ENCODE results near the gene RAB5A. TPM values are rescaled to one million over a fixed set of nuclear protein-coding genes. Genes with fewer than 3 reads are reported as not detected.

Gene RAB5A
- total RNA-seq, 1 experiment from 2014 or later: 75.4 TPM

DNA sequence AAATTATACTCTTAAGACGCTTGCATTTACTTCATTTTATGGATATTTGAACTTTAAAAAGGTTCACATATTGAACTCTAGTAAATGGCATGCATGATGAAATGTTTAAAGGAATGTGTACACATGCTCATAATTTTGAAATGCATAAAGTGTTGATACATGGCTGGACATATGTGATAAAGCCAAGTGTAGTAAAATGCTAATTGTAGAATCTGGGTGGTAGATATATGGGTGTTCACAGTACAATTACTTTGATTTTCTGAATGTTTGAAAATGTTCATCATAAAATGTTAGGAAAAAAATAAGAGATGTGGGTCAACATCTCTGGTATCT lies 8.6 kb upstream of the RAB5A start:
- TF ChIP-seq, protein P1, sequence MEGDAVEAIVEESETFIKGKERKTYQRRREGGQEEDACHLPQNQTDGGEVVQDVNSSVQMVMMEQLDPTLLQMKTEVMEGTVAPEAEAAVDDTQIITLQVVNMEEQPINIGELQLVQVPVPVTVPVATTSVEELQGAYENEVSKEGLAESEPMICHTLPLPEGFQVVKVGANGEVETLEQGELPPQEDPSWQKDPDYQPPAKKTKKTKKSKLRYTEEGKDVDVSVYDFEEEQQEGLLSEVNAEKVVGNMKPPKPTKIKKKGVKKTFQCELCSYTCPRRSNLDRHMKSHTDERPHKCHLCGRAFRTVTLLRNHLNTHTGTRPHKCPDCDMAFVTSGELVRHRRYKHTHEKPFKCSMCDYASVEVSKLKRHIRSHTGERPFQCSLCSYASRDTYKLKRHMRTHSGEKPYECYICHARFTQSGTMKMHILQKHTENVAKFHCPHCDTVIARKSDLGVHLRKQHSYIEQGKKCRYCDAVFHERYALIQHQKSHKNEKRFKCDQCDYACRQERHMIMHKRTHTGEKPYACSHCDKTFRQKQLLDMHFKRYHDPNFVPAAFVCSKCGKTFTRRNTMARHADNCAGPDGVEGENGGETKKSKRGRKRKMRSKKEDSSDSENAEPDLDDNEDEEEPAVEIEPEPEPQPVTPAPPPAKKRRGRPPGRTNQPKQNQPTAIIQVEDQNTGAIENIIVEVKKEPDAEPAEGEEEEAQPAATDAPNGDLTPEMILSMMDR (IDR thresholded peaks at IDR 0.05; ENCODE audit: unreplicated experiment): no peak
- intact Hi-C loops (cut with micrococcal nuclease; ENCODE audit: unreplicated experiment): no loop called here
- H3K36me3 Mint-ChIP-seq (ENCODE audit: insufficient read depth, unreplicated experiment): no peaks in the 10 kb centered on the region
- CTCF ChIA-PET: no interaction called here
- BruUV-seq (replicated peaks): no TSS peak
- no peak overlapping the region for H3K4me3 Mint-ChIP-seq (ENCODE audit: low read depth, unreplicated experiment)
- H3K27ac Mint-ChIP-seq (ENCODE audit: unreplicated experiment): no peak overlapping the region
- DNase-seq: no peak
- H3K4me1 Mint-ChIP-seq (ENCODE audit: low read depth, unreplicated experiment): peaks cover 24% of the 10 kb centered on the region
- no peaks in the 10 kb centered on the region for H3K27me3 Mint-ChIP-seq (ENCODE audit: unreplicated experiment)
- H3K9me3 Mint-ChIP-seq (ENCODE audit: low read depth, unreplicated experiment): no peaks in the 10 kb centered on the region

DNA sequence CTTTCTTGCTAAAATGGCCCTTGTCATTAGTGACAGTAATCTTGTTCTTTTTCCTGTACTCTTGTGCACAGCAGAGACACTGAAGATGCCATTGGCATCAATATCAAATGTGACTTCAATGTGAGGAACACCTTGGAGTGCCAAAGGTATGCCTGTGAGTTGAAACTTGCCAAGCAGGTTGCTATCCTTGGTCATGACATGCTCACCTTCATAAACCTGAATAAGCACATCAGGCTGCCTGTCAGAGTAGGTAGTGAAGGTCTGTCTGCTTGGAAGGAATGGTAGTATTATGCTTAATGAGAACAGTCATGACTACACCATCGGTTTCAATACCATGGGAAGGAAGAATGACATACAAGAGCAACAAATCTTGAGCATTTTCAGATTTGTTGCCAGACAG lies 6.3 kb upstream of the RAB5A start:
- Mint-ChIP-seq H3K4me1 (ENCODE audit: low read depth, unreplicated experiment) (peaks cover 29% of the 10 kb centered on the region), H3K36me3 (ENCODE audit: insufficient read depth, unreplicated experiment) (peaks cover 7% of the 10 kb centered on the region), H3K27me3 (ENCODE audit: unreplicated experiment) (no peaks in the 10 kb centered on the region), H3K4me3 (ENCODE audit: low read depth, unreplicated experiment) (no peak overlapping the region), H3K9me3 (ENCODE audit: low read depth, unreplicated experiment) (no peaks in the 10 kb centered on the region), H3K27ac (ENCODE audit: unreplicated experiment) (no peak overlapping the region)
- intact Hi-C loops (cut with micrococcal nuclease; ENCODE audit: unreplicated experiment): loop anchor here (10.0 kb wide), 1 partner anchor 244 kb away; the partner anchor contains the start of gene SGO1
- DNase-seq: no peak
- BruUV-seq (replicated peaks): no TSS peak
- CTCF ChIA-PET: no interaction called here
- TF ChIP-seq, protein P1 (IDR thresholded peaks at IDR 0.05; ENCODE audit: unreplicated experiment): no peak

DNA sequence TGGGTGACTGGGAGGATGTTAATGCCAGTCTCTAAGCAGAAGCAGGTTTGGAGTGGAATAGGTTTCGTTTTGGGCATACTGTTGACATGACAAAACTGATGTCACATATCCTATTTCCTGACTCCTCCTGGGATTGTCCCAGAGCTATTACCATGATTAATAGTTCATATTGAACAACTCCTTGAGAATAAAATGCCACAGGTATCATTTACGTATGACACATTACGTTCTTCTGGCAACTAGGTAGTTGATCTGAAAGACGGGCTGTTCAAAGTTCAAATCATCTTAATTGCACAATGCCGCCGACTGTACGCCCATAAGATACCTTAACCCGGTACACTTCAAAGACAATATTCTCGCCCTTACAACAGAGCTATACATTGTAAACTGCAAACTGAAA lies 1.4 kb upstream of the RAB5A start:
- Mint-ChIP-seq H3K4me1 (ENCODE audit: low read depth, unreplicated experiment) (peaks cover 13% of the 10 kb centered on the region), H3K9me3 (ENCODE audit: low read depth, unreplicated experiment) (no peaks in the 10 kb centered on the region), H3K27ac (ENCODE audit: unreplicated experiment) (peak overlapping the region; percentile 72), H3K36me3 (ENCODE audit: insufficient read depth, unreplicated experiment) (peaks cover 49% of the 10 kb centered on the region), H3K4me3 (ENCODE audit: low read depth, unreplicated experiment) (peak overlapping the region; percentile 77), H3K27me3 (ENCODE audit: unreplicated experiment) (no peaks in the 10 kb centered on the region)
- TF ChIP-seq, protein P1 (IDR thresholded peaks at IDR 0.05; ENCODE audit: unreplicated experiment): no peak
- DNase-seq: no peak
- BruUV-seq (replicated peaks): no TSS peak
- intact Hi-C loops (cut with micrococcal nuclease; ENCODE audit: unreplicated experiment): loop anchor here (5.0 to 10.0 kb wide), 2 partner anchors 92 to 239 kb away; partner anchors contain the start of gene SGO1
- CTCF ChIA-PET: interaction anchor here (0.7 kb wide), 1 partner anchor 502 kb away, joined by 4 read pairs; no protein-coding TSS in a partner anchor

DNA sequence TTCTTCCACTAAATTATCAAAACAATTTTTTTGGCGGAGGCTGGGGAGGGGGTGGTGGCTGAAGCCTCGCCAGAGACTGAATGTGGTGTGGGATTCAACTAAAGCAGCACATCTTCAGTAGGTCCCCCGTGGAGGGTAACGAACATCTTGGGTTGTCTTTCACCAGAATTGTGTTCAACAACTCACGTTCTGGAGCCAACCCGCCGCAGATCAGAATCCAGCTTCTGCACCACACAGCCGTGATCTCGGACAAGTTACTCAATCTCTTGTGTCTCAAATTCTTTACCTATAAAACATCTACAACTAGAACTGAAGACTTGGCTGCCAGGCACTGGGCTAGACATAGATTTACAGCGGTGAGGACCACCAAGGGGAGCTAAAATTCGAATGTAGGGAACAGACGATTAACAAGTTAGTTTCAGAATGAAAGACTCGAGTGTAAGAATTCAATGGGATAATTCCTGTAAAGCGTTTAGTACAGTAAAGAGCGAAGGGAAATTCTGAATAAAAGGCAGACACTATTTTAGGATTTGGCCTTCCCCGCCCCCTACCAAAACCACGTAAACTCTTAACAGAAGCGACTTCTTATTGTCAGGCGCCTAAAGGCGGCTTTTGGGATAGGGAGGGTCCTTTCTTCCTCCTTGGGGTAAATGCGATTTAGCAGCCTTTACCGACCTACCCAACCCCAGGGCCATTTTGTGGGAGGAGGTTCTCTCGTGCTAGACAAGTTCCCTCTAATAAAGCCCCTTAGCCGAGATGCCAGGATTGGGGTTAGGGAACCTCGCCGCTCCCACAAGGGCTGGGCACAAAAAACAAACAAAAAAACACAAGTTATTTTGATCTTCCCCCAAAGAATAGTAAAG lies 697 bp upstream of the RAB5A start:
- CTCF ChIA-PET: interaction anchor here (0.7 kb wide), 1 partner anchor 503 kb away, joined by 4 read pairs; no protein-coding TSS in a partner anchor

More for the DNA sequence above, 697 bp upstream of the RAB5A start:
- Mint-ChIP-seq H3K27me3 (ENCODE audit: unreplicated experiment) (no peaks in the 10 kb centered on the region), H3K36me3 (ENCODE audit: insufficient read depth, unreplicated experiment) (peaks cover 49% of the 10 kb centered on the region), H3K4me3 (ENCODE audit: low read depth, unreplicated experiment) (peak overlapping the region; percentile 77), H3K27ac (ENCODE audit: unreplicated experiment) (peak overlapping the region; percentile 72), H3K4me1 (ENCODE audit: low read depth, unreplicated experiment) (peaks cover 13% of the 10 kb centered on the region), H3K9me3 (ENCODE audit: low read depth, unreplicated experiment) (no peaks in the 10 kb centered on the region)
- intact Hi-C loops (cut with micrococcal nuclease; ENCODE audit: unreplicated experiment): loop anchor here (2.0 to 10.0 kb wide), 3 partner anchors 57 to 239 kb away; partner anchors contain the start of gene SGO1
- DNase-seq: no peak
- TF ChIP-seq, protein P1 (IDR thresholded peaks at IDR 0.05; ENCODE audit: unreplicated experiment): no peak
- BruUV-seq (replicated peaks): TSS peak; percentile 93

Data from Calu3 (cell line).